Lung (tissue), 12 donors: ENCODE data around the gene PTGIS. TPM values are rescaled to one million over a fixed set of nuclear protein-coding genes. Genes with fewer than 3 reads are reported as not detected.

Experiments
- ATAC-seq: fragments of 200-7000 bp; cut with Tn5 transposase; one replicate; pipeline ENCODE4 v1.9.1; 2020; ENCODE audit warnings: moderate number of reproducible peaks; ENCODE audit not compliant: insufficient read depth, low FRiP score
- DNase-seq, 3 donors: peaks; one replicate each; pipeline ENCODE4 v3.0.0-alpha.2; 2013 to 2017
- H3K27ac ChIP-seq, 2 donors: one replicate each; pipeline ENCODE4 v1.5.1; 2013; ENCODE audit warnings: mild to moderate bottlenecking in 2 of 2, moderate library complexity in 2 of 2, control low read depth in 1 of 2, inconsistent platforms in 1 of 2, low read depth in 1 of 2, low read length in 1 of 2
- H3K27me3 ChIP-seq, 3 donors: one replicate each; pipeline ENCODE4 v1.5.1; 2013; ENCODE audit warnings: low read length in 2 of 3; ENCODE audit not compliant: control insufficient read depth in 3 of 3, insufficient read depth in 3 of 3
- H3K36me3 ChIP-seq, 4 donors: one replicate each; pipeline ENCODE4 v1.5.1; 2013; ENCODE audit warnings: low read length in 4 of 4, mild to moderate bottlenecking in 1 of 4, moderate library complexity in 1 of 4; ENCODE audit not compliant: control insufficient read depth in 4 of 4, insufficient read depth in 4 of 4
- H3K4me1 ChIP-seq, 5 donors: one replicate each; pipeline ENCODE4 v1.5.1; 2013; ENCODE audit warnings: low read length in 5 of 5, mild to moderate bottlenecking in 2 of 5, moderate library complexity in 1 of 5; ENCODE audit not compliant: control insufficient read depth in 5 of 5, insufficient read depth in 5 of 5
- H3K4me3 ChIP-seq: one replicate; pipeline ENCODE4 v1.5.1; 2013; ENCODE audit warnings: mild to moderate bottlenecking, control low read depth, moderate library complexity
- H3K9ac ChIP-seq, 2 donors: one replicate each; pipeline ENCODE4 v1.5.1; 2013; ENCODE audit warnings: low read length in 2 of 2, control low read depth in 1 of 2; ENCODE audit not compliant: insufficient read depth in 1 of 2
- H3K9me3 ChIP-seq, 4 donors: one replicate each; pipeline ENCODE4 v1.5.1; 2013; ENCODE audit warnings: low read length in 3 of 4, mild to moderate bottlenecking in 1 of 4, moderate library complexity in 1 of 4; ENCODE audit not compliant: control insufficient read depth in 4 of 4, insufficient read depth in 3 of 4
- CTCF ChIP-seq: IDR thresholded peaks from 2 replicates; pipeline ENCODE4 v1.5.1; 2012; ENCODE audit warnings: mild to moderate bottlenecking; ENCODE audit errors: control extremely low read depth, extremely low read depth
- WGBS, 2 donors: extraction: QIAGEN DNeasy Blood & Tissue Kit; methylation state at CpG; one replicate each; pipeline ENCODE4 v1.1.7; 2013; 5-methylcytosine and 5-hydroxymethylcytosine counted together
- polyA plus RNA-seq, 2 donors: library from polyadenylated mRNA; stranded (reverse); fragments of 200-250 nt; gene quantifications; one replicate each; pipeline ENCODE4 v1.2.1, GENCODE V29; 2013
- total RNA-seq, 2 donors: library from RNA; depleted of rRNA in 1 of 2; stranded (reverse); fragments of >200 nt in 1 of 2; gene quantifications; one replicate each; pipeline ENCODE4 v1.2.1, GENCODE V29; 2014 to 2021
- donor health status: control.
- donor health status: control.
- donor health status: Bipolar disorder and iron deficiency.
- donor health status: healthy.
- donor health status: DM: yes; HTN: yes; CAD: no.

The PTGIS gene
- total and polyA plus RNA-seq, 4 donors = 5.3 to 43.8 (median 14.9) TPM

GRCh38 chr20:49583343-49583668, 15.4 kb upstream of the PTGIS start:
- ATAC-seq = no peak
- Histone ChIP-seq H3K4me1 (peaks cover 0 to 22% (median 9%) of the 10 kb centered on the region in 5 donors), H3K4me3 (no peak overlapping the region), H3K9ac (no peak overlapping the region), H3K9me3 (peaks cover 0 to 5% (median 0%) of the 10 kb centered on the region in 4 donors), H3K36me3 (no peaks in the 10 kb centered on the region), H3K27ac (no peak overlapping the region), H3K27me3 (no peaks in the 10 kb centered on the region)
- WGBS, 2 donors = 58 to 81% methylated on average over 4 of the region's 4 CpGs
- DNase-seq = no peak
- TF ChIP-seq CTCF = no peak

- Histone ChIP-seq H3K4me1 (peaks cover 0 to 22% (median 8%) of the 10 kb centered on the region in 5 donors), H3K4me3 (no peak overlapping the region), H3K27me3 (no peaks in the 10 kb centered on the region), H3K9me3 (peaks cover 0 to 5% (median 0%) of the 10 kb centered on the region in 4 donors), H3K9ac (no peak overlapping the region), H3K27ac (no peak overlapping the region), H3K36me3 (no peaks in the 10 kb centered on the region)
- no peak for DNase-seq
- ATAC-seq = no peak
- WGBS, 2 donors = 94 to 97% methylated on average over 10 of the region's 10 CpGs
- TF ChIP-seq CTCF = no peak
These were observed 14.7 kb upstream of the PTGIS start for GRCh38 chr20:49582413-49583334.

- ATAC-seq (no peak), DNase-seq (no peak)
- Histone ChIP-seq H3K4me1 (peaks cover 0 to 22% (median 6%) of the 10 kb centered on the region in 5 donors), H3K27me3 (no peaks in the 10 kb centered on the region), H3K36me3 (no peaks in the 10 kb centered on the region), H3K9ac (no peak overlapping the region), H3K9me3 (peaks cover 0 to 5% (median 0%) of the 10 kb centered on the region in 4 donors), H3K27ac (no peak overlapping the region), H3K4me3 (no peak overlapping the region)
- WGBS, 2 donors = 96 to 100% methylated on average over 1 of the region's 1 CpG
- no peak for TF ChIP-seq CTCF
These were observed 13.5 kb upstream of the PTGIS start for GRCh38 chr20:49581482-49581881.
